CD14-positive monocyte (primary cell): ENCODE data around the gene RAI1. TPM values are rescaled to one million over a fixed set of nuclear protein-coding genes. Genes with fewer than 3 reads are reported as not detected.

Source experiments
- DNase-seq, 3 donors: peaks; one replicate each; pipeline ENCODE4 v3.0.0-alpha.2; 2011 to 2022
- H2AFZ ChIP-seq: 2 replicates; pipeline ENCODE4 v1.6.0; 2012; ENCODE audit warnings: mild to moderate bottlenecking, low read depth, low read length, inconsistent platforms; ENCODE audit not compliant: insufficient read depth, poor library complexity, severe bottlenecking
- H3K27ac ChIP-seq, 2 donors: 1 replicate in 1 of 2; 2 replicates in 1 of 2; pipeline ENCODE4 v1.5.1; 2012 to 2013; ENCODE audit warnings: low read length in 2 of 2, control low read depth in 1 of 2, inconsistent platforms in 1 of 2, low read depth in 1 of 2, mild to moderate bottlenecking in 1 of 2
- H3K27me3 ChIP-seq, 2 donors: one replicate each; pipeline versions ENCODE4 v1.6.0 to v1.6.1; 2011 to 2013; ENCODE audit warnings: low read length in 2 of 2; ENCODE audit not compliant: control insufficient read depth in 2 of 2, insufficient read depth in 2 of 2
- H3K36me3 ChIP-seq, 2 donors: replicated peaks in 1 of 2; 1 replicate in 1 of 2; 2 replicates in 1 of 2; pipeline versions ENCODE4 v1.5.1 to v1.6.1; 2012 to 2013; ENCODE audit warnings: low read length in 2 of 2, control low read depth in 1 of 2, inconsistent platforms in 1 of 2, mild to moderate bottlenecking in 1 of 2; ENCODE audit not compliant: insufficient read depth in 2 of 2, control insufficient read depth in 1 of 2
- H3K4me1 ChIP-seq, 2 donors: 1 replicate in 1 of 2; 2 replicates in 1 of 2; pipeline versions ENCODE4 v1.5.1 to v1.6.1; 2012 to 2013; ENCODE audit warnings: low read length in 2 of 2, control low read depth in 1 of 2, inconsistent platforms in 1 of 2, mild to moderate bottlenecking in 1 of 2, moderate library complexity in 1 of 2; ENCODE audit not compliant: insufficient read depth in 2 of 2, control insufficient read depth in 1 of 2
- H3K4me2 ChIP-seq: replicated peaks from 2 replicates; pipeline ENCODE3; 2012; ENCODE audit warnings: low read length, moderate library complexity, mild to moderate bottlenecking; ENCODE audit not compliant: poor library complexity, severe bottlenecking; ENCODE audit errors: extremely low read depth
- H3K4me3 ChIP-seq, 3 experiments: fragments of 200-600 bp in 1 of 3; sonication (generic) in 1 of 3; replicated peaks in 1 of 3; 1 replicate in 2 of 3; 2 replicates in 1 of 3; pipeline ENCODE4 v1.5.1; 2011 to 2013; ENCODE audit warnings: low read length in 3 of 3, mild to moderate bottlenecking in 3 of 3, control low read depth in 2 of 3, low read depth in 2 of 3, inconsistent platforms in 1 of 3, moderate library complexity in 1 of 3
- H3K79me2 ChIP-seq: 2 replicates; pipeline ENCODE4 v1.6.0; 2012; ENCODE audit warnings: mild to moderate bottlenecking, control low read depth, inconsistent platforms, low read length, moderate library complexity; ENCODE audit not compliant: insufficient read depth
- H3K9ac ChIP-seq: 2 replicates; pipeline ENCODE4 v1.6.0; 2017; ENCODE audit warnings: low read length, mild to moderate bottlenecking; ENCODE audit not compliant: insufficient read depth, poor library complexity, severe bottlenecking
- H3K9me3 ChIP-seq, 2 donors: replicated peaks in 1 of 2; 1 replicate in 1 of 2; 2 replicates in 1 of 2; pipeline versions ENCODE4 v1.5.1 to v1.6.1; 2012 to 2013; ENCODE audit warnings: low read length in 2 of 2, control low read depth in 1 of 2; ENCODE audit not compliant: control insufficient read depth in 1 of 2, insufficient read depth in 1 of 2
- H4K20me1 ChIP-seq: 2 replicates; pipeline ENCODE4 v1.6.0; 2012; ENCODE audit warnings: mild to moderate bottlenecking, low read length, control low read depth, moderate library complexity; ENCODE audit not compliant: insufficient read depth
- H3K27ac Mint-ChIP-seq, 7 donors: one replicate each; pipeline ENCODE4 v1.8.0; 2020; ENCODE audit warnings: mild to moderate bottlenecking in 7 of 7, mixed read lengths in 7 of 7, moderate library complexity in 6 of 7, inconsistent platforms in 2 of 7
- H3K27me3 Mint-ChIP-seq, 3 donors: one replicate each; pipeline ENCODE4 v1.8.0; 2021 to 2022; ENCODE audit warnings: low read depth in 3 of 3, mild to moderate bottlenecking in 3 of 3, mixed read lengths in 3 of 3, moderate library complexity in 3 of 3, inconsistent platforms in 1 of 3
- H3K36me3 Mint-ChIP-seq, 2 donors: one replicate each; pipeline ENCODE4 v1.8.0; 2020; ENCODE audit warnings: mixed read lengths in 2 of 2, inconsistent platforms in 1 of 2, mild to moderate bottlenecking in 1 of 2
- H3K4me1 Mint-ChIP-seq: one replicate; pipeline ENCODE4 v1.8.0; 2020; ENCODE audit warnings: mild to moderate bottlenecking, mixed read lengths
- H3K4me3 Mint-ChIP-seq, 2 donors: one replicate each; pipeline ENCODE4 v1.8.0; 2020; ENCODE audit warnings: mild to moderate bottlenecking in 2 of 2, mixed read lengths in 2 of 2, moderate library complexity in 1 of 2
- H3K9me3 Mint-ChIP-seq, 7 donors: one replicate each; pipeline ENCODE4 v1.8.0; 2020 to 2022; ENCODE audit warnings: mixed read lengths in 7 of 7, mild to moderate bottlenecking in 6 of 7, moderate library complexity in 6 of 7, inconsistent platforms in 2 of 7
- WGBS: methylation state at CpG from one replicate; pipeline ENCODE4 v1.1.5; 2013; ENCODE audit warnings: missing lambda C conversion rate; ENCODE audit not compliant: insufficient coverage; 5-methylcytosine and 5-hydroxymethylcytosine counted together
- intact Hi-C, 2 donors: fragments of 100-400 bp; cut with micrococcal nuclease; formaldehyde crosslinking; loops; one replicate each; pipeline versions ENCODE4 v1.15.0 to v1.15.1; 2023
- polyA plus RNA-seq, 3 donors: library from polyadenylated mRNA; depleted of rRNA in 1 of 3; unstranded in 2 of 3; stranded (reverse) in 1 of 3; fragments of 300-500 nt in 2 of 3; fragments of >200 nt in 1 of 3; fragmentation: Illumina TruSeq in 2 of 3; gene quantifications; 1 replicate in 2 of 3; 2 replicates in 1 of 3; pipeline ENCODE4 v1.2.3, GENCODE V29; 2012 to 2021
- TF ChIP-seq, protein P1 (sequence below): fragments of 200-600 bp; IDR thresholded peaks from one replicate; pipeline ENCODE4 v1.8.0; 2022; ENCODE audit warnings: antibody characterized with exemption, mild to moderate bottlenecking

The RAI1 gene
- polyA plus RNA-seq, 3 donors: 0.89 to 4.4 (median 1.5) TPM

DNA sequence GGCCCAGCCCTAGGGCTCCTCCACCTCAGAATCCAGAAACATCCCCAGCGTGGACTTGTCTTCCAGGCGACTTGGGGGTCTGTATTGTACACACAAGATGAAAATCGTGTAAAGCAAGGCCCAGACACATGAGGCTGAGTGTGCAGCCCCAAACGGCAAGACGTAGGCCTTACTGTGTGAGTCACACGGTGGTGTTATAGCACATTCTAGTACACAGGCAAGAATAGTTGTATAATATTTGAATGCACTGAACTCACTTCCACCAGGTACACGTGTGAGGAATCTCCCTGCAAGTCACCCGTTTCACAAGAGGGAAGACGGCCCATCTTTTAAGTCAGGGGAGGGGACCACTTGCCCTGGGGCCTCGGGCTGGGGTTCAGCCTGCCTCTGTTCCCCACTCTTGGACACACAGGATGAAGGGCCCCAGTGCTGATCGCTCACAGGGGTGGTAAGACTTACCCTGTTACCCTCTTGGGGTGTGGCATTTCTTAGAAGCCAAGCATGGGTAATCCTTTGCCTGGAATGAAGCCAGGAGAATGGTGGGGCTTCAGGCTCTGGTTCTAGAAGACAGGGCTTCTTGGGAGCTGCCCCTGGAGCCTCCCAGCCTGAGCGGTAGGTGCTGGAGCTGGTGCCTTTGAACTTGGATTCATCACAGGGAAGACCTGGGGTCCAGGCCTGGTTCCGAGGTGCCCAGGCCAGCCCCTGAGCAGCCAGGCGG is 84.3 kb downstream of the RAI1 start:
- no peak overlapping the region for H2AFZ ChIP-seq
- no peak overlapping the region for H3K27ac ChIP-seq
- Mint-ChIP-seq H3K27me3 (peaks cover 0 to 2% (median 0%) of the 10 kb centered on the region in 3 donors), H3K27ac (peak overlapping the region in 1 of 7 donors; percentile 46), H3K4me3 (no peak overlapping the region), H3K9me3 (no peaks in the 10 kb centered on the region), H3K36me3 (peaks cover 13 to 15% of the 10 kb centered on the region in 2 donors), H3K4me1 (peaks cover 9% of the 10 kb centered on the region)
- no peaks in the 10 kb centered on the region for H3K27me3 ChIP-seq
- H3K4me1 ChIP-seq: no peaks in the 10 kb centered on the region
- no peak overlapping the region for H3K4me3 ChIP-seq
- no peaks in the 10 kb centered on the region for H3K79me2 ChIP-seq
- peaks cover 74% of the 10 kb centered on the region for H4K20me1 ChIP-seq
- H3K9me3 ChIP-seq: no peaks in the 10 kb centered on the region
- TF ChIP-seq, protein P1, sequence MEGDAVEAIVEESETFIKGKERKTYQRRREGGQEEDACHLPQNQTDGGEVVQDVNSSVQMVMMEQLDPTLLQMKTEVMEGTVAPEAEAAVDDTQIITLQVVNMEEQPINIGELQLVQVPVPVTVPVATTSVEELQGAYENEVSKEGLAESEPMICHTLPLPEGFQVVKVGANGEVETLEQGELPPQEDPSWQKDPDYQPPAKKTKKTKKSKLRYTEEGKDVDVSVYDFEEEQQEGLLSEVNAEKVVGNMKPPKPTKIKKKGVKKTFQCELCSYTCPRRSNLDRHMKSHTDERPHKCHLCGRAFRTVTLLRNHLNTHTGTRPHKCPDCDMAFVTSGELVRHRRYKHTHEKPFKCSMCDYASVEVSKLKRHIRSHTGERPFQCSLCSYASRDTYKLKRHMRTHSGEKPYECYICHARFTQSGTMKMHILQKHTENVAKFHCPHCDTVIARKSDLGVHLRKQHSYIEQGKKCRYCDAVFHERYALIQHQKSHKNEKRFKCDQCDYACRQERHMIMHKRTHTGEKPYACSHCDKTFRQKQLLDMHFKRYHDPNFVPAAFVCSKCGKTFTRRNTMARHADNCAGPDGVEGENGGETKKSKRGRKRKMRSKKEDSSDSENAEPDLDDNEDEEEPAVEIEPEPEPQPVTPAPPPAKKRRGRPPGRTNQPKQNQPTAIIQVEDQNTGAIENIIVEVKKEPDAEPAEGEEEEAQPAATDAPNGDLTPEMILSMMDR: no peak
- H3K4me2 ChIP-seq: no peak overlapping the region
- no peak overlapping the region for H3K9ac ChIP-seq
- intact Hi-C loops: no loop called here
- peaks cover 0 to 15% of the 10 kb centered on the region in 2 donors for H3K36me3 ChIP-seq
- DNase-seq: no peak
- WGBS: 86% methylated on average over 11 of the region's 14 CpGs

DNA sequence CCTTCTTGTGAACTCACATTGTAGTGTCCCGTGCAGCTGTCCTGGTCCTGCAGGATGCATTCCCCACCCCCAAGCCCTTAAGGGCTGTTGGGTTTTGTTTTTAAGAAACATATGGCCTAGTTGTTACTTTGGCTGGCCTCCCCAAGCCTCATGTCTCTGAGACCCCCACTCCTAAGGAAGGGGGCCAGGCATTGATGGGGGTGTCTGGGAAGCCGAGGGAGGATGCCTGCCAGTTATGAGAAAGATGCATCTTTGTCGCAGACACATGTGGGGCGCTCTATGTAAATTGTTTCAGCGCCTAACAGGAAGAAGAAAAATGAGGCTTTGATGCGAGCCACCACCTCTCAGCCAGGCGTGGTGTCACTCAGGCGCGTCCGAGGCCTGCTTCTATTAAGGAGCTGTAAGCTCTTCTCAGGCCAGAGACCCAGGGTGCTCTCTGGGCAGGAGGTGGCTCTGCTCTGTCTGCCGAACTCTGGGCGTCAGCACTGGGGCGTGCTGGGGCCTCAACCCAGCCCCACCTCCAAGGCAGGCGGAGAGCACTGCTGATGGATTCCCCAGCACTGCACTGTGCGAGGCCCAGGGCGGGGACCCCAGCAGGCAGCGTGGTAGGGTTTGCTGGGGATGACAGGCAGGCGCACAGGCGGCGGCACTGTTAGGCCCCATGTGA is 85.0 kb downstream of the RAI1 start:
- peaks cover 0 to 15% of the 10 kb centered on the region in 2 donors for H3K36me3 ChIP-seq
- no peak overlapping the region for H3K9ac ChIP-seq
- no peaks in the 10 kb centered on the region for H3K9me3 ChIP-seq
- DNase-seq: no peak
- H3K27me3 ChIP-seq: no peaks in the 10 kb centered on the region
- 94% methylated on average over 17 of the region's 20 CpGs for WGBS
- TF ChIP-seq, protein P1: no peak
- intact Hi-C loops: no loop called here
- peaks cover 74% of the 10 kb centered on the region for H4K20me1 ChIP-seq
- Mint-ChIP-seq H3K4me3 (no peak overlapping the region), H3K4me1 (peaks cover 9% of the 10 kb centered on the region), H3K27ac (no peak overlapping the region), H3K27me3 (peaks cover 0 to 2% (median 0%) of the 10 kb centered on the region in 3 donors), H3K36me3 (peaks cover 13 to 15% of the 10 kb centered on the region in 2 donors), H3K9me3 (no peaks in the 10 kb centered on the region)
- H3K27ac ChIP-seq: no peak overlapping the region
- no peak overlapping the region for H3K4me3 ChIP-seq
- H3K4me2 ChIP-seq: no peak overlapping the region
- no peaks in the 10 kb centered on the region for H3K4me1 ChIP-seq
- H3K79me2 ChIP-seq: peaks cover 3% of the 10 kb centered on the region
- H2AFZ ChIP-seq: no peak overlapping the region
